Measurements from ENCODE around the gene CCNY.

CCNY gene

DNA sequence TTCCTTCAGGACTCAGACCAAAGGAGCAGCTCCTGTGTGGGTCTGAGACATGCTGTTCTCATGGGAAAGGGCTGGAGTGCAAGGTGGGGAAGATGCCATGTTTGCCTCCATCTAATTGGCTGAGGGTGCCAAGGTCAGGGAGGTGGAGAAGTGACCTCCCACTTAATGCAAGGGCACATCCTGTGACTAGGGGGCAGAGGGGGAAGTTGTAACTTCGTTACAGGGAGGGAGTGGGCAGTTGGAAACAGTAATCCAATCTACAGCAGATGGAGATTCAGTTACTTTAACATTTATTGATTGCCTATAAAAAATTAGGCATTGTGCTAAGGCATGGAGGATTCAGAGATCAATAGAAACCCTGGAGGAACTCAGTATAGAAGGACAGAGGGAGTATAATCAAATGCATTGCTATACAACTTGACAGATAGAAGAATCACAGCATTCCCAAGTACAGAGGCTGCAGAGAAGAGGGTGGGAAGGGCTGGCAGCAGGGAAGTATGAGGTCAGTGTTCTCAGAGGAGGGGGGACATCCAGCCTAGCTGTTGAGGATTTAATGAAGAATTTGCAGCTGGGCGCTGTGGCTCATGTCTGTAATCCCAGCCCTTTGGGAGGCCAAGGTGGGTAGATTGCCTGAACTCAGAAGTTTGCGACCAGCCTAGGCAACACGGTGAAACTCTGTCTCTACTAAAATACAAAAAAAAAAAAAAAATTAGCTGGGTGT lies 75.9 kb downstream of the CCNY start:
- Histone ChIP-seq H3K9me3 (no peaks in the 10 kb centered on the region), H3K4me3 (ENCODE audit: low read depth in 1 of 2, low read length in 1 of 2) (no peak overlapping the region), H3K4me1 (ENCODE audit: control insufficient read depth in 1 of 2, insufficient read depth in 1 of 2, low read depth in 1 of 2, low read length in 1 of 2) (peaks cover 37% of the 10 kb centered on the region in 2 experiments), H3K27ac (no peak overlapping the region), H3K27me3 (no peaks in the 10 kb centered on the region), H3K36me3 (no peaks in the 10 kb centered on the region)
- TF ChIP-seq, protein P1, sequence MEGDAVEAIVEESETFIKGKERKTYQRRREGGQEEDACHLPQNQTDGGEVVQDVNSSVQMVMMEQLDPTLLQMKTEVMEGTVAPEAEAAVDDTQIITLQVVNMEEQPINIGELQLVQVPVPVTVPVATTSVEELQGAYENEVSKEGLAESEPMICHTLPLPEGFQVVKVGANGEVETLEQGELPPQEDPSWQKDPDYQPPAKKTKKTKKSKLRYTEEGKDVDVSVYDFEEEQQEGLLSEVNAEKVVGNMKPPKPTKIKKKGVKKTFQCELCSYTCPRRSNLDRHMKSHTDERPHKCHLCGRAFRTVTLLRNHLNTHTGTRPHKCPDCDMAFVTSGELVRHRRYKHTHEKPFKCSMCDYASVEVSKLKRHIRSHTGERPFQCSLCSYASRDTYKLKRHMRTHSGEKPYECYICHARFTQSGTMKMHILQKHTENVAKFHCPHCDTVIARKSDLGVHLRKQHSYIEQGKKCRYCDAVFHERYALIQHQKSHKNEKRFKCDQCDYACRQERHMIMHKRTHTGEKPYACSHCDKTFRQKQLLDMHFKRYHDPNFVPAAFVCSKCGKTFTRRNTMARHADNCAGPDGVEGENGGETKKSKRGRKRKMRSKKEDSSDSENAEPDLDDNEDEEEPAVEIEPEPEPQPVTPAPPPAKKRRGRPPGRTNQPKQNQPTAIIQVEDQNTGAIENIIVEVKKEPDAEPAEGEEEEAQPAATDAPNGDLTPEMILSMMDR (IDR thresholded peaks at IDR 0.05), result no peak

DNA sequence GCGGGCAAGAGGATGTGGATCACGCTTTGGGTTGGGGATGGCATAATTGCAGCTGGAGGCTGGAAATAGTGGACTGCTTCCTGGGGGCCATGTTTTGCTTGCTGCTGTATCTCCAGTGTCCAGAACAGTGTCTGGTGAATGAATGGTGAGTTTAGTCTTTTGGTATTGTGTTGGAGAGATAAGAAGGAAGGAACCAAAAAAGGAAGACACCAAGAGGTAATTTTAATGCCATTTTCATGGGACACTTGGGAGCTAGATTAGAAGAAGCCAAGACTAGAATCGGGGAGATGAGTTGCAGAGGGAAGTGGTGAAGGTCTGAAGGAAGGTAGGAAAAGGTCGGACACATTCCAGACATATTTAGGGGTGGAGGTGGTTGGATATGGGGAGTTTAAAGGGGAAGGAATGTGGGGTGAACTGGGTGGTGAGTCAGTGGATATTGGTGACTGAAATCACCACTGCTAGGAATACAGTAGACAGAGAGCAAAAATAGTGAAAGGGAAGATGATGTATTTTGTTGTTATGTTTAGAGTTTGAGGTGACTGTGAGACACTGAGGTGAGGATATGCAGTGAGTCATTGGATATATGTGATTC lies 76.7 kb downstream of the CCNY start:
- Histone ChIP-seq H3K4me1 (ENCODE audit: control insufficient read depth in 1 of 2, insufficient read depth in 1 of 2, low read depth in 1 of 2, low read length in 1 of 2) (peaks cover 37% of the 10 kb centered on the region in 2 experiments), H3K36me3 (no peaks in the 10 kb centered on the region), H3K4me3 (ENCODE audit: low read depth in 1 of 2, low read length in 1 of 2) (no peak overlapping the region), H3K9me3 (no peaks in the 10 kb centered on the region), H3K27ac (peak overlapping the region; percentile 18), H3K27me3 (no peaks in the 10 kb centered on the region)
- TF ChIP-seq, protein P1 (IDR thresholded peaks at IDR 0.05), result no peak

DNA sequence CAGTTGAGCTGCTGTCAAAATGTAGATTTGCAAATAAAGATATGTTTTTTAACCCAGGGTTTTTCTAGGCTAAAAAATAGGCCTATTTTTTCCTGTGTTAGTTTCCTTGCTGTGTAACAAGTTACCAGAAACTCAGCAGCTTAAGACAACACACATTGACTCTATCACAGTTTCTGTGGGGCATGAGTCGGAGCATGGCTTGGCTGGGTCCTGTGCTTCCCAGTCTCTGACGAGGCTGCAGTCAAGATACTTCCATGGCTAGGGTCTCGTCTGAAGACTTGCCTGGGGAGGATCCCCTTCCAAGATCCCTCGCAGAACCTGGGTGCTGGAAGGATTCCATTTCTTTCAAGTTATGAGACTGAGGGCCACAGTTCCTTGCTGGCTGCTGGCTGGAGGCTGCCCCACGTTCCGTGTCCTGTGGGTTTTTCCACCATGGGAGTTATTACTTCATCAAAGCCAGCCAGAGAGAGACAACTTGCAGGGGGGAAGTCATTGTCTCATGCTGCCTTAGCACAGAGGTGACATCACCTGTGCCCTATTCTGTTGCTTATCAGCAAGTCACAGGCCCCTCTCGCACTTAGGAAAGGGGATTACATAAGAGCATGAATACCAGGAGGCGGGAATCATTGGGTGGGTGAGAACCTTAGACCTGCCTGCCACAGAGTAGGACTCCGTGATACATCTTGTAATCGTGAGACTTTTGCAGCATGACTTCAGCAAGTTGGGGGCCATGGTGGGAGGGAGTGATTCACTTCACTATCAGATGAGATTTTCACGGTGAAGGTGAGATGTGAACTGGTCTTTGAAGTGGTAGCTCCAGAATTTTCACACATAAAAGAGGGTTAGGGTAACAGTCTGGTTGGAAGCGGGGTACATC lies 77.9 kb downstream of the CCNY start:
- no peak overlapping the region for H3K4me3 ChIP-seq (ENCODE audit: low read depth in 1 of 2, low read length in 1 of 2)
- no peaks in the 10 kb centered on the region for H3K27me3 ChIP-seq
- H3K27ac ChIP-seq, result peak overlapping the region; percentile 53
- TF ChIP-seq, protein P1 (IDR thresholded peaks at IDR 0.05), result no peak
- no peaks in the 10 kb centered on the region for H3K36me3 ChIP-seq
- H3K9me3 ChIP-seq, result no peaks in the 10 kb centered on the region
- peaks cover 37% of the 10 kb centered on the region in 2 experiments for H3K4me1 ChIP-seq (ENCODE audit: control insufficient read depth in 1 of 2, insufficient read depth in 1 of 2, low read depth in 1 of 2, low read length in 1 of 2)

DNA sequence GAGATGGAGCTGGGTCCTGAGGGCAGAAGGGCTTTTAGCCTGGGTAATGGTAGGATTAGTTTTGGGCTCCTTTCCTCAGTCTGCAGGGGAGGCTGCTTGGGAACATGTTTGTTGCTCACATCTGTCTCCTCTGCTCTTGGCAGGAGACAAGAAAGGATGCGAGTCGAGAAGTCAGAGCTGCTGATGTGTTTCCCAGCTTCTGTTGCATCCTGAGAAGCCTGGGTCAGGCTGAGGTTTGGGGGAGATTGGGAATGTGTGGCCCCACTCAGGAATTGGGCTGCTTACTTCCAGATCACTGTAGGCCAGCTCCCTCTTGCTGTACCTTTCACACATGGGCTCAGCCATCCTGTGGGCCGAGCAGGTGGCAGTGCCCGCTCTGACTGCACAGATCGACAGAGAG lies 79.2 kb downstream of the CCNY start:
- Histone ChIP-seq H3K36me3 (no peaks in the 10 kb centered on the region), H3K27me3 (no peaks in the 10 kb centered on the region), H3K27ac (peak overlapping the region; percentile 53), H3K9me3 (no peaks in the 10 kb centered on the region), H3K4me1 (ENCODE audit: control insufficient read depth in 1 of 2, insufficient read depth in 1 of 2, low read depth in 1 of 2, low read length in 1 of 2) (peaks cover 37% of the 10 kb centered on the region in 2 experiments), H3K4me3 (ENCODE audit: low read depth in 1 of 2, low read length in 1 of 2) (no peak overlapping the region)
- TF ChIP-seq, protein P1 (IDR thresholded peaks at IDR 0.05), result no peak

DNA sequence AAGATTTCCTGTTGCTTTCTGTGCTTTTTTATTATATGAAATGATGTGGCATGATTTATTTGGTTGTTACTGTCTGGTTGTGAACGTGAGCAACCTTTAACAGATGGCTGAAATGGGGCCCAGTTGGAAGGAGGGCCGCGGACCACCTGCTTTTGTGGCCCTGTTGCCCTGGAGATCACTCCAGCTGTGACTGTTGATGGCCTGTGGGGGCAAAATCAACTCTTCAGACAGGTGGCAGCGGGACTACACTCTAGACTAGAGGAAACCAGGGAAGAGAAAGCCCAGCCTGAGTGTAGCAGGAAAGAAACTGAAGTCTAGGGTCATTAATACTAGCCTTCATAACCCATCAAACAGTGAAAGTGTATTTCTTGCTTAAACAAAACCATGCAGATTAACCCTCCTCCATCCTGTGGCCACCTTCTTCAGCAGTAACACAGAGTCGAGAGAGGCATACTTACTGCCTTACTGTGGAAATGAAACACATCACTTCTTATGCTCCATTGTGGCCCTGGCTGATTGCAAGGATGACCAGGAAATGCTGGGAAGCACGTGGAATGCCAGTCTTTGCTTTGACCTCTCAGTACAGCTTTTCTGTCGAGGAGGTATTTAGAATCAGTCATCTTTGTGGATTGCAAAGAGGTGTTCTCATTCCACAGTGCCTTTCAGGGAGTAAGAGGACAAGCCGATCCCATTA lies 80.5 kb downstream of the CCNY start:
- Histone ChIP-seq H3K9me3 (no peaks in the 10 kb centered on the region), H3K27ac (peak overlapping the region; percentile 15), H3K27me3 (no peaks in the 10 kb centered on the region), H3K4me3 (ENCODE audit: low read depth in 1 of 2, low read length in 1 of 2) (no peak overlapping the region), H3K36me3 (no peaks in the 10 kb centered on the region), H3K4me1 (ENCODE audit: control insufficient read depth in 1 of 2, insufficient read depth in 1 of 2, low read depth in 1 of 2, low read length in 1 of 2) (peaks cover 33 to 34% of the 10 kb centered on the region in 2 experiments)
- TF ChIP-seq, protein P1 (IDR thresholded peaks at IDR 0.05), result no peak

Data from neutrophil (primary cell).